ENCODE results near the gene SLC25A23.

DNA sequence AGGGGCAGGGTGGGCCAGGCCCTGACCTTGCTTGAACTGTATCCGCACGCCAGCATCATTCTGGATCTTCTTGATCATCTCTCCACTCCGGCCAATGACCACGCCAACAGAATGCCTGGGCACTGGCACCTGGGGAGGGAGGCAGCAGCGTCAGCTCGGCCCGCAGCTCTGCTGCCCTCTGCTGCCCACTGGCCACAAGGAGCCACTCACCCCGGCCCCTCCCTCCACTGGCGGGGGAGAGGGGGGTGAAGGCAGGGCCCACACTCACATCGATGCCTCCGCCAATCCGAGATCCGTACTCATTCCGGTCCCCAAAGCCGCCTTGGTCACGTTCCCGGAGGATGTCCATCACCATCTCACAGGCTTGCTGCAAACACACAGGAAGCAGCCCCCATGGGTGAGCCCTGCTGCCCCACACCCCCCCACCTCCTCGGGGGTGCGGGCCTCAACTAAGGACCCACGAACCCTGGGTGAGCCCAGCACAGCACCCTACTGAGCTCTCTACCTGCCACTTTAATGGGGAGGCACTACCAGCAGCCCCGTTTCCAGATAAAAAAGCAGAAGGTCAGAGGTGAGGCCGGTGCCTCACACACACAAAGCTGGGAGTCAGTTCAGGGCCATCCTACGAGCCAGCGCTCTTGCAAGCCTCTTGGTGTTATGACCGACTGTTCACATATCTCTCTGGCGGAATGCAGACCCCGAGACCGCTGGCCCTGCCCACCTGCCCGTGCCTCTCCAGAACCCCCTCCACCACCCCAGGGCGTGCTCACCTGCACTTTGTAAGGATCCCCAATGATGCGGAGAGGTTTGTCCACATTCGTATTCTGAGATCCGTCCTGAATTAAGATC, 41.7 kb downstream of the SLC25A23 start:
- no peak for TF ChIP-seq NR2F2 (IDR thresholded peaks at IDR 0.05)
- TF ChIP-seq, protein P1, sequence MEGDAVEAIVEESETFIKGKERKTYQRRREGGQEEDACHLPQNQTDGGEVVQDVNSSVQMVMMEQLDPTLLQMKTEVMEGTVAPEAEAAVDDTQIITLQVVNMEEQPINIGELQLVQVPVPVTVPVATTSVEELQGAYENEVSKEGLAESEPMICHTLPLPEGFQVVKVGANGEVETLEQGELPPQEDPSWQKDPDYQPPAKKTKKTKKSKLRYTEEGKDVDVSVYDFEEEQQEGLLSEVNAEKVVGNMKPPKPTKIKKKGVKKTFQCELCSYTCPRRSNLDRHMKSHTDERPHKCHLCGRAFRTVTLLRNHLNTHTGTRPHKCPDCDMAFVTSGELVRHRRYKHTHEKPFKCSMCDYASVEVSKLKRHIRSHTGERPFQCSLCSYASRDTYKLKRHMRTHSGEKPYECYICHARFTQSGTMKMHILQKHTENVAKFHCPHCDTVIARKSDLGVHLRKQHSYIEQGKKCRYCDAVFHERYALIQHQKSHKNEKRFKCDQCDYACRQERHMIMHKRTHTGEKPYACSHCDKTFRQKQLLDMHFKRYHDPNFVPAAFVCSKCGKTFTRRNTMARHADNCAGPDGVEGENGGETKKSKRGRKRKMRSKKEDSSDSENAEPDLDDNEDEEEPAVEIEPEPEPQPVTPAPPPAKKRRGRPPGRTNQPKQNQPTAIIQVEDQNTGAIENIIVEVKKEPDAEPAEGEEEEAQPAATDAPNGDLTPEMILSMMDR (IDR thresholded peaks at IDR 0.05; ENCODE audit: low read depth, low read length, missing input control), result peak; percentile 18
